H9 (cell line): ENCODE measurements around the gene MED31. TPM values are rescaled to one million over a fixed set of nuclear protein-coding genes. Genes with fewer than 3 reads are reported as not detected.
A peak's percentile ranks its signal among the peaks of the same experiment; 100 is the strongest.

Experiments
- DNase-seq: peaks from one replicate; pipeline ENCODE4 v3.0.0-alpha.2; 2017
- H2AFZ ChIP-seq: one replicate; pipeline ENCODE4 v1.6.1; 2013; ENCODE audit warnings: mild to moderate bottlenecking, low read length, control low read depth, moderate library complexity
- H2AK5ac ChIP-seq: 2 replicates; pipeline ENCODE4 v1.6.1; 2013; ENCODE audit warnings: low read length, control low read depth, mixed read lengths; ENCODE audit not compliant: insufficient read length
- H2BK120ac ChIP-seq: one replicate; pipeline ENCODE4 v1.6.1; 2013; ENCODE audit warnings: low read depth, mild to moderate bottlenecking, low read length, control low read depth, inconsistent platforms; ENCODE audit not compliant: poor library complexity, severe bottlenecking
- H2BK12ac ChIP-seq: 2 replicates; pipeline ENCODE4 v1.6.1; 2013; ENCODE audit warnings: low read length, control low read depth, mixed read lengths, low read depth; ENCODE audit not compliant: insufficient read length
- H2BK15ac ChIP-seq: 2 replicates; pipeline ENCODE4 v1.6.1; 2013; ENCODE audit warnings: low read depth, low read length, control low read depth
- H2BK20ac ChIP-seq: one replicate; pipeline ENCODE4 v1.6.1; 2013; ENCODE audit warnings: low read depth, mild to moderate bottlenecking, low read length, control low read depth, inconsistent platforms; ENCODE audit not compliant: poor library complexity, severe bottlenecking
- H2BK5ac ChIP-seq: 2 replicates; pipeline ENCODE4 v1.6.1; 2013; ENCODE audit warnings: low read length, control low read depth, mixed read lengths; ENCODE audit not compliant: insufficient read length
- H3K14ac ChIP-seq: 2 replicates; pipeline ENCODE4 v1.6.1; 2013; ENCODE audit warnings: low read length, control low read depth; ENCODE audit not compliant: insufficient read depth
- H3K18ac ChIP-seq: 2 replicates; pipeline ENCODE4 v1.6.1; 2013; ENCODE audit warnings: low read depth, mild to moderate bottlenecking, mixed read lengths, low read length, control low read depth; ENCODE audit not compliant: insufficient read length
- H3K23ac ChIP-seq: 2 replicates; pipeline ENCODE4 v1.6.1; 2013; ENCODE audit warnings: low read length, control low read depth, mixed read lengths, low read depth; ENCODE audit not compliant: insufficient read length
- H3K23me2 ChIP-seq: 2 replicates; pipeline ENCODE4 v1.6.1; 2013; ENCODE audit warnings: low read depth, mild to moderate bottlenecking, mixed read lengths, low read length, control low read depth; ENCODE audit not compliant: insufficient read length, poor library complexity, severe bottlenecking
- H3K27ac ChIP-seq: 2 replicates; pipeline ENCODE4 v1.5.1; 2013; ENCODE audit warnings: low read length, control low read depth, mixed read lengths, low read depth; ENCODE audit not compliant: insufficient read length
- H3K27me3 ChIP-seq: 2 replicates; pipeline ENCODE4 v1.6.1; 2013; ENCODE audit warnings: low read length, control low read depth, inconsistent platforms; ENCODE audit not compliant: insufficient read depth
- H3K4ac ChIP-seq: 2 replicates; pipeline ENCODE4 v1.6.1; 2013; ENCODE audit warnings: low read depth, mild to moderate bottlenecking, control low read depth, inconsistent platforms, low read length, moderate library complexity
- H3K4me1 ChIP-seq: 2 replicates; pipeline ENCODE4 v1.6.1; 2013; ENCODE audit warnings: low read length, control low read depth, inconsistent platforms; ENCODE audit not compliant: insufficient read depth
- H3K4me2 ChIP-seq: 2 replicates; pipeline ENCODE4 v1.6.1; 2013; ENCODE audit warnings: low read length, control low read depth, mixed read lengths; ENCODE audit not compliant: insufficient read length, insufficient read depth
- H3K56ac ChIP-seq: 2 replicates; pipeline ENCODE4 v1.6.1; 2013; ENCODE audit warnings: low read depth, mild to moderate bottlenecking, mixed read lengths, low read length, control low read depth; ENCODE audit not compliant: insufficient read length
- H3K79me1 ChIP-seq: 2 replicates; pipeline ENCODE4 v1.6.1; 2013; ENCODE audit warnings: low read depth, mild to moderate bottlenecking, moderate library complexity, low read length, control low read depth, inconsistent platforms; ENCODE audit not compliant: insufficient read depth, poor library complexity, severe bottlenecking
- H3K79me2 ChIP-seq: 2 replicates; pipeline ENCODE4 v1.6.1; 2013; ENCODE audit warnings: low read length, control low read depth, inconsistent platforms; ENCODE audit not compliant: insufficient read depth
- H3K9ac ChIP-seq: 2 replicates; pipeline ENCODE4 v1.6.1; 2013; ENCODE audit warnings: low read length, control low read depth, mixed read lengths; ENCODE audit not compliant: insufficient read length; ENCODE audit errors: extremely low read depth
- H3K9me3 ChIP-seq: one replicate; pipeline ENCODE4 v1.6.1; 2013; ENCODE audit warnings: low read depth, low read length, inconsistent platforms; ENCODE audit not compliant: control insufficient read depth
- H3T11ph ChIP-seq: one replicate; pipeline ENCODE4 v1.6.1; 2013; ENCODE audit warnings: mild to moderate bottlenecking, low read length, control low read depth, inconsistent platforms
- H4K20me1 ChIP-seq: one replicate; pipeline ENCODE4 v1.6.1; 2013; ENCODE audit not compliant: control insufficient read depth, insufficient read length, insufficient read depth
- H4K5ac ChIP-seq: 2 replicates; pipeline ENCODE4 v1.6.1; 2013; ENCODE audit warnings: low read depth, mild to moderate bottlenecking, mixed read lengths, low read length, control low read depth; ENCODE audit not compliant: insufficient read length
- H4K8ac ChIP-seq: replicated peaks from 2 replicates; pipeline ENCODE4 v1.6.1; 2013; ENCODE audit warnings: low read length, control low read depth, mixed read lengths, low read depth; ENCODE audit not compliant: insufficient read length
- H4K91ac ChIP-seq: 2 replicates; pipeline ENCODE4 v1.6.1; 2013; ENCODE audit warnings: low read depth, mild to moderate bottlenecking, moderate library complexity, mixed read lengths, low read length, control low read depth; ENCODE audit not compliant: insufficient read length
- H3K27ac Mint-ChIP-seq, 3 experiments: 2 replicates in 2 of 3; 3 replicates in 1 of 3; pipeline ENCODE4 v1.8.0; 2020 to 2021; ENCODE audit warnings: mixed read lengths in 3 of 3, mild to moderate bottlenecking in 1 of 3, moderate library complexity in 1 of 3
- H3K27me3 Mint-ChIP-seq: 2 replicates; pipeline ENCODE4 v1.8.0; 2021; ENCODE audit warnings: low read depth, mild to moderate bottlenecking, moderate library complexity, mixed read lengths
- H3K36me3 Mint-ChIP-seq, 3 experiments: 2 replicates in 2 of 3; 3 replicates in 1 of 3; pipeline ENCODE4 v1.8.0; 2020 to 2021; ENCODE audit warnings: low read depth in 3 of 3, mixed read lengths in 3 of 3; ENCODE audit not compliant: insufficient read depth in 1 of 3
- H3K4me1 Mint-ChIP-seq, 2 experiments: 2 replicates each; pipeline ENCODE4 v1.8.0; 2020; ENCODE audit warnings: mixed read lengths in 2 of 2
- H3K4me3 Mint-ChIP-seq, 2 experiments: 2 replicates in 1 of 2; 3 replicates in 1 of 2; pipeline ENCODE4 v1.8.0; 2020 to 2021; ENCODE audit warnings: mild to moderate bottlenecking in 2 of 2, mixed read lengths in 2 of 2, moderate library complexity in 1 of 2
- H3K9me3 Mint-ChIP-seq, 2 experiments: 2 replicates in 1 of 2; 3 replicates in 1 of 2; pipeline ENCODE4 v1.8.0; 2020; ENCODE audit warnings: mild to moderate bottlenecking in 2 of 2, mixed read lengths in 2 of 2, moderate library complexity in 1 of 2
- CTCF ChIP-seq: fragments of 200-600 bp; sonication (generic); conservative IDR thresholded peaks from 3 replicates; pipeline ENCODE4 v1.8.0; 2021; ENCODE audit warnings: antibody characterized with exemption, mild to moderate bottlenecking
- WGBS: extraction: QIAGEN DNeasy Blood & Tissue Kit; methylation state at CpG from one replicate; pipeline ENCODE4 v1.1.7; 2013; ENCODE audit warnings: missing lambda C conversion rate, low lambda C conversion rate, mixed read lengths; ENCODE audit not compliant: insufficient read length; ENCODE audit errors: extremely low coverage; 5-methylcytosine and 5-hydroxymethylcytosine counted together
- total RNA-seq: library from RNA; stranded (reverse); gene quantifications from 2 replicates; pipeline ENCODE4 v1.2.1, GENCODE V29; 2021

The MED31 gene
- total RNA-seq, 1 experiment from 2014 or later, result 11.8 TPM

- Mint-ChIP-seq H3K36me3 (peaks cover 14 to 28% (median 26%) of the 10 kb centered on the region in 3 experiments), H3K4me1 (peaks cover 15 to 20% of the 10 kb centered on the region in 2 experiments), H3K27me3 (no peaks in the 10 kb centered on the region; the same call in 1 of the 2 replicates), H3K4me3 (peak overlapping the region; percentile 91 to 94; a peak in 3 of 5 replicates), H3K27ac (peak overlapping the region in 2 of 3 experiments; percentile 39 to 76; a peak in 2 of 7 replicates), H3K9me3 (no peaks in the 10 kb centered on the region)
- Histone ChIP-seq H3K79me2 (peaks cover 2% of the 10 kb centered on the region; the same call in 1 of the 2 replicates), H3K4me1 (no peaks in the 10 kb centered on the region), H4K5ac (no peak overlapping the region), H3K23ac (no peak overlapping the region), H2BK12ac (no peak overlapping the region), H3K14ac (no peak overlapping the region), H4K91ac (no peak overlapping the region), H3K4ac (no peak overlapping the region), H2BK15ac (no peak overlapping the region), H3K56ac (no peak overlapping the region), H2AK5ac (no peak overlapping the region), H3K4me2 (no peak overlapping the region), H2BK5ac (no peak overlapping the region), H3K27me3 (no peaks in the 10 kb centered on the region), H4K8ac (no peak overlapping the region), H2BK20ac (no peak overlapping the region), H3T11ph (no peak overlapping the region), H3K27ac (no peak overlapping the region), H3K9me3 (no peaks in the 10 kb centered on the region), H3K23me2 (peaks cover 18% of the 10 kb centered on the region), H2BK120ac (no peak overlapping the region), H4K20me1 (no peaks in the 10 kb centered on the region), H3K9ac (no peak overlapping the region), H3K79me1 (no peaks in the 10 kb centered on the region), H2AFZ (no peak overlapping the region), H3K18ac (no peak overlapping the region)
- DNase-seq, result no peak
- no CpG with 5 or more reads among the region's 24 CpGs for WGBS
- TF ChIP-seq CTCF, result no peak
Observed at GRCh38 chr17:6638046-6638908, 13.1 kb downstream of the MED31 start.
